Transverse colon (tissue), 3 donors: ENCODE data around the gene GRK3.

ENCODE experiments used
- CTCF ChIP-seq, 5 experiments: fragments of 200-600 bp in 3 of 5; fragments of 450-650 bp in 2 of 5; sonication (generic) in 3 of 5; IDR thresholded peaks; 1 replicate in 2 of 5; 2 replicates in 3 of 5; pipeline ENCODE4 v1.5.1; 2016 to 2017; ENCODE audit warnings: antibody characterized with exemption in 5 of 5, inconsistent platforms in 3 of 5, mild to moderate bottlenecking in 2 of 5, moderate library complexity in 1 of 5
- EP300 ChIP-seq: sonication (generic); formaldehyde crosslinking; IDR thresholded peaks from one replicate; pipeline ENCODE4 v1.6.1; 2017; ENCODE audit warnings: antibody characterized with exemption, low read depth
- POLR2A ChIP-seq: fragments of 450-650 bp; IDR thresholded peaks from one replicate; pipeline ENCODE4 v1.6.1; 2016; ENCODE audit warnings: antibody characterized with exemption, mild to moderate bottlenecking, moderate library complexity

DNA sequence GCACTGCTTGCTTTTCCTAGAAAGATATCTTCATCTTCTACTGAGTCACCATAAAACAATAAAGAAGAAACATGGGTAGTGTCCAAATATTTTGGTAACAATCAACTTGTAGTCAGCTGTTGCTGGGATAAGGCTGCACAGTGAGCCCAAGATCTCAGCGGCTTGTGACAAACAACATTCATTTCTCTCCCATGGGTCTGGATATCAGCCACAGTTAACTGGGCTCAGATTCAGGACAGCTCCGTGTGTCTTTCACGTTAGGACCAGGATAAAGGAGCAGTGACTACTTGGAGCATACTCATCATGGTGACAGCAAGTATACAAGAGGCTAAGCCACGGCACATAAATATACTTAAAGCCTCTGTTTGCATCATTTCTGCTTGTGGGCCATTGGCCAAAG lies 27.9 kb upstream of the GRK3 start:
- TF ChIP-seq CTCF (IDR thresholded peaks at IDR 0.05), result no peak
- no peak for TF ChIP-seq POLR2A
- TF ChIP-seq EP300, result no peak
